Naive thymus-derived CD8-positive, alpha-beta T cell (primary cell): Measurements from ENCODE around the gene HS2ST1. TPM values are rescaled to one million over a fixed set of nuclear protein-coding genes. Genes with fewer than 3 reads are reported as not detected.
"Not testable (repeated sequence)": the region's sequence is repeated elsewhere in the genome, so short reads cannot be mapped to it uniquely, and the experiment has no call there.

Source experiments
- ATAC-seq, 2 donors: fragments of 150-1000 bp; cut with Tn5 transposase in 1 of 2; sonication (Bioruptor Pico), chemical (Tn5 transposase) in 1 of 2; 1 replicate in 1 of 2; 2 replicates in 1 of 2; pipeline ENCODE4 v1.10.0; 2021; ENCODE audit warnings: mild to moderate bottlenecking in 2 of 2, moderate library complexity in 2 of 2
- POLR2A ChIA-PET: fragments of 350-600 bp; sonication (Branson Sonifier 250); formaldehyde crosslinking; loops from one replicate; lab custom pipeline; 2021; ENCODE audit warnings: antibody characterized with exemption; lab: Charles Lee
- DNase-seq, 10 donors: peaks; one replicate each; pipeline versions ENCODE4 v3.0.0 to v3.0.0-alpha.2; 2020 to 2022
- H3K27ac Mint-ChIP-seq, 10 donors: one replicate each; pipeline ENCODE4 v1.8.0; 2020 to 2022; ENCODE audit warnings: mild to moderate bottlenecking in 10 of 10, mixed read lengths in 10 of 10, moderate library complexity in 4 of 10, inconsistent platforms in 1 of 10
- H3K27me3 Mint-ChIP-seq, 5 donors: one replicate each; pipeline ENCODE4 v1.8.0; 2021 to 2022; ENCODE audit warnings: mixed read lengths in 5 of 5
- H3K36me3 Mint-ChIP-seq, 3 donors: one replicate each; pipeline ENCODE4 v1.8.0; 2020 to 2022; ENCODE audit warnings: mixed read lengths in 3 of 3, mild to moderate bottlenecking in 2 of 3, inconsistent platforms in 1 of 3
- H3K4me1 Mint-ChIP-seq, 4 donors: one replicate each; pipeline ENCODE4 v1.8.0; 2021 to 2022; ENCODE audit warnings: mixed read lengths in 4 of 4
- H3K4me3 Mint-ChIP-seq, 10 donors: one replicate each; pipeline ENCODE4 v1.8.0; 2020 to 2022; ENCODE audit warnings: mild to moderate bottlenecking in 10 of 10, mixed read lengths in 10 of 10, moderate library complexity in 6 of 10, inconsistent platforms in 1 of 10
- H3K9me3 Mint-ChIP-seq, 9 donors: one replicate each; pipeline ENCODE4 v1.8.0; 2020 to 2022; ENCODE audit warnings: mixed read lengths in 9 of 9, mild to moderate bottlenecking in 3 of 9, inconsistent platforms in 1 of 9, moderate library complexity in 1 of 9
- polyA plus RNA-seq, 3 donors: library from polyadenylated mRNA; unstranded; fragments of 300-500 nt; fragmentation: Illumina TruSeq; gene quantifications; one replicate each; pipeline ENCODE4 v1.2.3, GENCODE V29; 2021
- total RNA-seq, 8 experiments: library from RNA in 2 of 8; stranded (reverse) in 2 of 8; gene quantifications; one replicate each; pipeline ENCODE4 v1.2.3 and lab custom pipeline; 2021 to 2026

Gene HS2ST1
- total and polyA plus RNA-seq, 5 experiments from 2014 or later, result 7.1 to 14.4 (median 10.6) TPM

- Mint-ChIP-seq H3K4me1 (peaks cover 10 to 56% (median 11%) of the 10 kb centered on the region in 4 donors), H3K27me3 (no peaks in the 10 kb centered on the region), H3K9me3 (peaks cover 0 to 18% (median 5%) of the 10 kb centered on the region in 9 donors), H3K27ac (peak overlapping the region in 5 of 10 donors; percentile 15 to 75 (median 22)), H3K36me3 (peaks cover 0 to 7% (median under 1%) of the 10 kb centered on the region in 3 donors), H3K4me3 (peak overlapping the region in 1 of 10 donors; percentile 71)
- DNase-seq (no peak), ATAC-seq (no peak)
- POLR2A ChIA-PET, result no interaction called here
Measured at GRCh38 chr1:87058343-87058649, 143.9 kb downstream of the HS2ST1 start.

- POLR2A ChIA-PET, result no interaction called here
- Mint-ChIP-seq H3K4me3 (peak overlapping the region in 1 of 10 donors; percentile 52), H3K27me3 (no peaks in the 10 kb centered on the region), H3K4me1 (peaks cover 16 to 62% (median 34%) of the 10 kb centered on the region in 4 donors), H3K27ac (peak overlapping the region in 5 of 10 donors; percentile 2 to 81 (median 54)), H3K36me3 (peaks cover 6 to 18% (median 10%) of the 10 kb centered on the region in 3 donors), H3K9me3 (peaks cover 0 to 19% (median 9%) of the 10 kb centered on the region in 9 donors)
- peak in 1 of 2 donors; percentile 29 for ATAC-seq
- no peak for DNase-seq
Measured at GRCh38 chr1:87061742-87062156, 147.3 kb downstream of the HS2ST1 start.

GRCh38 chr1:87062687-87063086, 148.3 kb downstream of the HS2ST1 start:
- no peak for DNase-seq
- Mint-ChIP-seq H3K27ac (peak overlapping the region in 5 of 10 donors; percentile 0 to 81 (median 54)), H3K27me3 (no peaks in the 10 kb centered on the region), H3K4me1 (peaks cover 16 to 62% (median 39%) of the 10 kb centered on the region in 4 donors), H3K36me3 (peaks cover 6 to 24% (median 11%) of the 10 kb centered on the region in 3 donors), H3K4me3 (no peak overlapping the region), H3K9me3 (peaks cover 0 to 19% (median 9%) of the 10 kb centered on the region in 9 donors)
- POLR2A ChIA-PET, result no interaction called here
- no peak for ATAC-seq

- Mint-ChIP-seq H3K4me3 (no peak overlapping the region), H3K4me1 (peaks cover 19 to 63% (median 43%) of the 10 kb centered on the region in 4 donors), H3K27me3 (no peaks in the 10 kb centered on the region), H3K36me3 (peaks cover 6 to 24% (median 11%) of the 10 kb centered on the region in 3 donors), H3K27ac (peak overlapping the region in 2 of 10 donors; percentile 33 to 52), H3K9me3 (peaks cover 0 to 19% (median 9%) of the 10 kb centered on the region in 9 donors)
- DNase-seq (no peak), ATAC-seq (no peak)
- POLR2A ChIA-PET, result no interaction called here
Measured at GRCh38 chr1:87064309-87064708, 149.9 kb downstream of the HS2ST1 start.

- Mint-ChIP-seq H3K27me3 (no peaks in the 10 kb centered on the region), H3K4me3 (no peak overlapping the region), H3K4me1 (peaks cover 19 to 61% (median 40%) of the 10 kb centered on the region in 4 donors), H3K27ac (peak overlapping the region in 2 of 10 donors; percentile 27 to 34), H3K9me3 (peaks cover 0 to 19% (median 9%) of the 10 kb centered on the region in 9 donors), H3K36me3 (peaks cover 6 to 24% (median 11%) of the 10 kb centered on the region in 3 donors)
- POLR2A ChIA-PET, result no interaction called here
- DNase-seq (no peak), ATAC-seq (no peak)
Measured at GRCh38 chr1:87064986-87065385, 150.6 kb downstream of the HS2ST1 start.

GRCh38 chr1:87066708-87067107, 152.3 kb downstream of the HS2ST1 start:
- H3K4me3 Mint-ChIP-seq, H3K27me3 Mint-ChIP-seq, DNase-seq, POLR2A ChIA-PET, ATAC-seq, H3K27ac Mint-ChIP-seq: not testable (repeated sequence)
- H3K9me3 Mint-ChIP-seq, result peaks cover 0 to 19% (median 9%) of the 10 kb centered on the region in 9 donors
- H3K36me3 Mint-ChIP-seq, result peaks cover 6 to 24% (median 11%) of the 10 kb centered on the region in 3 donors
- peaks cover 19 to 59% (median 35%) of the 10 kb centered on the region in 4 donors for H3K4me1 Mint-ChIP-seq

- POLR2A ChIA-PET, result no interaction called here
- peaks cover 0 to 18% (median 11%) of the 10 kb centered on the region in 3 donors for H3K36me3 Mint-ChIP-seq
- H3K4me1 Mint-ChIP-seq, result peaks cover 0 to 15% (median 7%) of the 10 kb centered on the region in 4 donors
- ATAC-seq (no peak), DNase-seq (no peak)
- H3K27me3 Mint-ChIP-seq, result no peaks in the 10 kb centered on the region
- no peaks in the 10 kb centered on the region for H3K9me3 Mint-ChIP-seq
- H3K4me3 Mint-ChIP-seq, result no peak overlapping the region
- no peak overlapping the region for H3K27ac Mint-ChIP-seq
Measured at GRCh38 chr1:87072411-87072810, 158.0 kb downstream of the HS2ST1 start.

- Mint-ChIP-seq H3K36me3 (peaks cover 0 to 20% (median 10%) of the 10 kb centered on the region in 3 donors), H3K4me3 (no peak overlapping the region), H3K4me1 (peaks cover 0 to 10% (median 6%) of the 10 kb centered on the region in 4 donors), H3K27ac (no peak overlapping the region), H3K27me3 (no peaks in the 10 kb centered on the region), H3K9me3 (no peaks in the 10 kb centered on the region)
- DNase-seq (no peak), ATAC-seq (no peak)
- POLR2A ChIA-PET, result no interaction called here
Measured at GRCh38 chr1:87072904-87073303, 158.5 kb downstream of the HS2ST1 start.

GRCh38 chr1:87074001-87074795, 159.8 kb downstream of the HS2ST1 start:
- DNase-seq (no peak), ATAC-seq (no peak)
- H3K36me3 Mint-ChIP-seq, result peaks cover 0 to 20% (median 10%) of the 10 kb centered on the region in 3 donors
- H3K4me1 Mint-ChIP-seq, result peaks cover 0 to 2% (median 0%) of the 10 kb centered on the region in 4 donors
- POLR2A ChIA-PET, result no interaction called here
- H3K9me3 Mint-ChIP-seq, result no peaks in the 10 kb centered on the region
- H3K27ac Mint-ChIP-seq, result no peak overlapping the region
- no peak overlapping the region for H3K4me3 Mint-ChIP-seq
- no peaks in the 10 kb centered on the region for H3K27me3 Mint-ChIP-seq

GRCh38 chr1:87077959-87078639, 163.7 kb downstream of the HS2ST1 start:
- DNase-seq, result no peak
- POLR2A ChIA-PET, result no interaction called here
- H3K9me3 Mint-ChIP-seq, result no peaks in the 10 kb centered on the region
- peaks cover 0 to 4% (median 0%) of the 10 kb centered on the region in 4 donors for H3K4me1 Mint-ChIP-seq
- peak overlapping the region in 2 of 10 donors; percentile 2 to 14 for H3K27ac Mint-ChIP-seq
- peaks cover 0 to 14% (median 5%) of the 10 kb centered on the region in 3 donors for H3K36me3 Mint-ChIP-seq
- H3K27me3 Mint-ChIP-seq, result no peaks in the 10 kb centered on the region
- no peak overlapping the region for H3K4me3 Mint-ChIP-seq
- no peak for ATAC-seq

GRCh38 chr1:87084244-87084836, 169.9 kb downstream of the HS2ST1 start:
- Mint-ChIP-seq H3K9me3 (no peaks in the 10 kb centered on the region), H3K4me3 (no peak overlapping the region), H3K27ac (peak overlapping the region in 1 of 10 donors; percentile 80), H3K27me3 (no peaks in the 10 kb centered on the region), H3K4me1 (peaks cover 0 to 2% (median under 1%) of the 10 kb centered on the region in 4 donors), H3K36me3 (peaks cover 0 to 9% (median 5%) of the 10 kb centered on the region in 3 donors)
- DNase-seq, result peak in 3 of 10 donors; percentile 49 to 58 (median 53)
- POLR2A ChIA-PET, result no interaction called here
- peak in 1 of 2 donors; percentile 17 for ATAC-seq

- Mint-ChIP-seq H3K4me3 (no peak overlapping the region), H3K4me1 (peaks cover 0 to 4% (median 1%) of the 10 kb centered on the region in 4 donors), H3K27ac (no peak overlapping the region), H3K27me3 (no peaks in the 10 kb centered on the region), H3K9me3 (no peaks in the 10 kb centered on the region), H3K36me3 (peaks cover 0 to 9% (median 5%) of the 10 kb centered on the region in 3 donors)
- ATAC-seq, result no peak
- POLR2A ChIA-PET, result no interaction called here
- no peak for DNase-seq
Measured at GRCh38 chr1:87086120-87086519, 171.7 kb downstream of the HS2ST1 start.
